Activated naive CD8-positive, alpha-beta T cell treated with anti-CD3 and anti-CD28 coated beads, Interleukin-2, amount 10 ng/mL, durations not matched to agents 7 days and 5 days (primary cell): ENCODE measurements around the gene CWF19L1. TPM values are rescaled to one million over a fixed set of nuclear protein-coding genes. Genes with fewer than 3 reads are reported as not detected.

Experiments
- ATAC-seq: fragments of 150-1000 bp; cut with Tn5 transposase; one replicate; pipeline ENCODE4 v1.10.0; 2021; ENCODE audit warnings: low read depth, moderate library complexity
- POLR2A ChIA-PET: fragments of 350-600 bp; sonication (Branson Sonifier 250); formaldehyde crosslinking; loops from one replicate; lab custom pipeline; 2021; ENCODE audit warnings: antibody characterized with exemption; lab: Charles Lee
- DNase-seq: peaks from one replicate; pipeline ENCODE4 v3.0.0; 2021
- H3K27ac Mint-ChIP-seq: one replicate; pipeline ENCODE4 v1.8.0; 2022; ENCODE audit warnings: mild to moderate bottlenecking, mixed read lengths
- H3K27me3 Mint-ChIP-seq: one replicate; pipeline ENCODE4 v1.8.0; 2022; ENCODE audit warnings: mild to moderate bottlenecking, moderate library complexity, mixed read lengths
- H3K36me3 Mint-ChIP-seq: one replicate; pipeline ENCODE4 v1.8.0; 2021; ENCODE audit warnings: mild to moderate bottlenecking, mixed read lengths
- H3K4me1 Mint-ChIP-seq: one replicate; pipeline ENCODE4 v1.8.0; 2021; ENCODE audit warnings: mixed read lengths
- H3K4me3 Mint-ChIP-seq: one replicate; pipeline ENCODE4 v1.8.0; 2022; ENCODE audit warnings: mild to moderate bottlenecking, moderate library complexity, mixed read lengths
- H3K9me3 Mint-ChIP-seq: one replicate; pipeline ENCODE4 v1.8.0; 2021; ENCODE audit warnings: mixed read lengths
- total RNA-seq, 2 experiments: library from RNA; stranded (reverse); gene quantifications; one replicate each; pipeline ENCODE4 v1.2.3, GENCODE V29; 2021

The CWF19L1 gene
- total RNA-seq, 2 experiments from 2014 or later: 39.0 to 39.7 TPM

DNA sequence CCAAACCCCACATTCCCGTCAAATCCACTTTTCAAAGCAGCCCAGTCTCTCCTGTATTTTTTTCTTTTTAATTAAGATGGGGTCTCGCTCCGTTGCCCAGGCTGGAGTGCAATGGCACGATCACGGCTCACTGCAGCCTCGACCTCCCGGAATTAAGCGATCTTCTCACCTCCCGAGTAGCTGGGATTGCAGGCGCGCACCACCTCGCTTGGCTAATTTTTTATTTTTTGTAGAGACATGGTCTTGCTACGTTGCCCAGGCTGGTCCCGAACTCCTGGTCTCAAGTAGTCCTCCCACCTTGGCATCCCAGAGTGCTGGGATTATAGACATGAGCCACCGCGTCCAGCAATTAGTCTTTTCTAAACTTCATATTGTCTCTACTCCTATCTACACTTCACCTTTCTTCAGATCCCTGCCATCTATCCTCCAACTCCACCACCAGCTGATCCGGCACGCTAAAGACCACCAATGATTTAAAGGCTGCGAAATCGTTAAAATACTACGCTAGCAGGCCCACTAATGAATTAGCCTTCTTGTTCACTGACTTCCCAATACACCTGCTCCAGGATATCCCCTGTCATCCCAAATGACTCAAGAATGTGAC lies 37.5 kb downstream of the CWF19L1 start:
- H3K27ac Mint-ChIP-seq: peak overlapping the region; percentile 81
- H3K36me3 Mint-ChIP-seq: peaks cover 16% of the 10 kb centered on the region
- POLR2A ChIA-PET: no interaction called here
- no peaks in the 10 kb centered on the region for H3K9me3 Mint-ChIP-seq
- DNase-seq (no peak), ATAC-seq (no peak)
- peaks cover 28% of the 10 kb centered on the region for H3K4me1 Mint-ChIP-seq
- H3K4me3 Mint-ChIP-seq: peak overlapping the region; percentile 93
- H3K27me3 Mint-ChIP-seq: no peaks in the 10 kb centered on the region

GRCh38 chr10:100223879-100224278 lies 43.6 kb downstream of the CWF19L1 start:
- no peak for DNase-seq
- POLR2A ChIA-PET: no interaction called here
- H3K4me1 Mint-ChIP-seq: peaks cover 17% of the 10 kb centered on the region
- no peaks in the 10 kb centered on the region for H3K27me3 Mint-ChIP-seq
- peaks cover 16% of the 10 kb centered on the region for H3K36me3 Mint-ChIP-seq
- H3K27ac Mint-ChIP-seq: no peak overlapping the region
- no peaks in the 10 kb centered on the region for H3K9me3 Mint-ChIP-seq
- no peak for ATAC-seq
- H3K4me3 Mint-ChIP-seq: no peak overlapping the region

GRCh38 chr10:100222529-100222928 lies 44.9 kb downstream of the CWF19L1 start:
- ATAC-seq (no peak), DNase-seq (no peak)
- Mint-ChIP-seq H3K27me3 (no peaks in the 10 kb centered on the region), H3K4me3 (no peak overlapping the region), H3K27ac (no peak overlapping the region), H3K36me3 (peaks cover 19% of the 10 kb centered on the region), H3K4me1 (peaks cover 11% of the 10 kb centered on the region), H3K9me3 (no peaks in the 10 kb centered on the region)
- POLR2A ChIA-PET: no interaction called here

DNA sequence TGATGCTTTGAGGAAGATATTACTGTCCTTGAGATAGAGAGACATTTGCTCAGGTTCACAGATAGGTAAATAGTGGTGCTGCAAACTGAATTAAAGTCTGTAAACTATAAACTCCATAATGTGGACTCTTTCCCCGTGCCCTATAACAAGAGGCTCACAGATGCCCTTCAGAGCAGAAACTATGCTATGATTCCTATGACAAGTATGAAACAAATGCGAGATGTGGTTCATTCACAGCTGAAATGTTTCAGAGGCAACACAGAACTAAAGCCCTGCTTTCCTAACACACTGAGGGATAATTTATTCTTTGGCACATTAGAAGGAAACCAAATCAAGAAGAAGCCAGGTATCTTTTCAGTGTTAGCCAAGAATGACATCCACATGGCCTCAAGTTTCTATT lies 51.4 kb downstream of the CWF19L1 start:
- POLR2A ChIA-PET: no interaction called here
- no peak overlapping the region for H3K27ac Mint-ChIP-seq

DNA sequence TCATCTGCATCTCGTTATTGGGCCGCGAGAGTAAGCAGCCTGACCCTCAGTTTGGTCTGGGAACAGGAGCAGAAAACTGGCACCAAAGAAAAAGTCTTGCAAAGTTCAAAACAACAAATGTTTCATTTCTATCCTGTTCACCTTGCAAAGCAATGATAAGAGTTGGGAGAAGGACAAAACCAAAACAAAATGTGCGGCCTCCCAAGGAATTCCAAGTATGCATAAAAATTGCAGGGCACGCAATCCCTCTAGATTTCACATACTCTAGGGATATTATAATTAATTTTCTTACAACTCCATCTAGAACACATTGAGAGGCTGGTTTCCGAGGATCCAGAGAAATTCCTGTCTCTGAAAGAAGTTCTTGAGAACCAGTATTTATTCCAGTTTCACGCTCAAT lies 58.1 kb downstream of the CWF19L1 start:
- H3K27ac Mint-ChIP-seq: no peak overlapping the region
- no peak for DNase-seq
- POLR2A ChIA-PET: no interaction called here
- H3K36me3 Mint-ChIP-seq: peaks cover 10% of the 10 kb centered on the region
- ATAC-seq: no peak
- H3K27me3 Mint-ChIP-seq: no peaks in the 10 kb centered on the region
- no peaks in the 10 kb centered on the region for H3K4me1 Mint-ChIP-seq
- H3K9me3 Mint-ChIP-seq: no peaks in the 10 kb centered on the region
- no peak overlapping the region for H3K4me3 Mint-ChIP-seq

More for the DNA sequence above, 51.4 kb downstream of the CWF19L1 start:
- Mint-ChIP-seq H3K36me3 (peaks cover 22% of the 10 kb centered on the region), H3K27me3 (no peaks in the 10 kb centered on the region), H3K4me3 (no peak overlapping the region), H3K4me1 (no peaks in the 10 kb centered on the region), H3K9me3 (no peaks in the 10 kb centered on the region)
- no peak for DNase-seq
- ATAC-seq: no peak

DNA sequence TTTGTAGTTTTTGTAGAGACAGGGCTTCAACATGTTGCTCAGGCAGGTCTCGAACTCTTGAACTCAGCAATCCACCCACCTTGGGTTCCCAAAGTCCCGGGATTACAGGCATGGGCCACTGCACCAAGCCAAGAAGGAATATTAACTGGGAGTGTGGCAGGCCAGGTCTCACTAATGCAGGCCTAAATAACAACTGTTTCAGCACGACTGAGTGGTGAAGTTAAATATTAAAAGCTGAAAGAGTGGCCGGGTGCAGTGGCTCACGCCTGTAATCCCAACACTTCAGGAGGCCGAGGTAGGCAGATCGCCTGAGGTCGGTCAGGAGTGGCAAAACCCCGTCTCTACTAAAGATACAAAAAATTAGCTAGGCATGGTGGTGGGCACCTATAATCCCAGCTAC lies 59.2 kb downstream of the CWF19L1 start:
- no peaks in the 10 kb centered on the region for H3K27me3 Mint-ChIP-seq
- peaks cover 11% of the 10 kb centered on the region for H3K36me3 Mint-ChIP-seq
- H3K4me1 Mint-ChIP-seq: no peaks in the 10 kb centered on the region
- H3K27ac Mint-ChIP-seq: no peak overlapping the region
- no peak for ATAC-seq
- POLR2A ChIA-PET: no interaction called here
- H3K9me3 Mint-ChIP-seq: no peaks in the 10 kb centered on the region
- DNase-seq: no peak
- no peak overlapping the region for H3K4me3 Mint-ChIP-seq

GRCh38 chr10:100204370-100204769 lies 63.1 kb downstream of the CWF19L1 start:
- Mint-ChIP-seq H3K9me3 (no peaks in the 10 kb centered on the region), H3K4me3 (no peak overlapping the region), H3K27ac (peak overlapping the region; percentile 23), H3K27me3 (no peaks in the 10 kb centered on the region), H3K4me1 (no peaks in the 10 kb centered on the region), H3K36me3 (peaks cover 20% of the 10 kb centered on the region)
- ATAC-seq (no peak), DNase-seq (no peak)
- POLR2A ChIA-PET: no interaction called here

DNA sequence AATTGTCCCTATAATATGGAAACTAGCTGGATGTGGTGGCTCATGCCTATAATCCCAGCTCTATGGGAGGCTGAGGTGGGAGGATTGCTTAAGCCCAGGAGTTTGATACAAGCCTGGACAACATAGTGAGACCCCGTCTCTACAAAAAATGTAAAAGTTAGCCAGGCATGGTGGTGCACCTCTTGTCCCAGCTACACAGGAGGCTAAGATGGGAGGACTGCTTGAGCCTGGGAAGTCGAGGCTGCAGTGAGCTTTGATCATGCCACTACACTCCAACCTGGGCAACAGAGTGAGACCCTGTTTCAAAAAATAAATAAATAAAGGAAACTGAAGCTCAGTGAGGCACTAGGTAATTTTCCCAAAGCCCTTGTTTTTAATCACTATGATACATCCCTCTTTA lies 65.9 kb downstream of the CWF19L1 start:
- POLR2A ChIA-PET: no interaction called here
- no peak overlapping the region for H3K27ac Mint-ChIP-seq
- H3K4me3 Mint-ChIP-seq: no peak overlapping the region
- no peak for ATAC-seq
- DNase-seq: no peak
- no peaks in the 10 kb centered on the region for H3K27me3 Mint-ChIP-seq
- no peaks in the 10 kb centered on the region for H3K4me1 Mint-ChIP-seq
- no peaks in the 10 kb centered on the region for H3K9me3 Mint-ChIP-seq
- peaks cover 34% of the 10 kb centered on the region for H3K36me3 Mint-ChIP-seq

GRCh38 chr10:100194711-100195110 lies 72.7 kb downstream of the CWF19L1 start:
- ATAC-seq (no peak), DNase-seq (no peak)
- peaks cover 10% of the 10 kb centered on the region for H3K4me1 Mint-ChIP-seq
- no peak overlapping the region for H3K4me3 Mint-ChIP-seq
- H3K27me3 Mint-ChIP-seq: no peaks in the 10 kb centered on the region
- POLR2A ChIA-PET: no interaction called here
- H3K27ac Mint-ChIP-seq: no peak overlapping the region
- H3K9me3 Mint-ChIP-seq: no peaks in the 10 kb centered on the region
- H3K36me3 Mint-ChIP-seq: peaks cover 38% of the 10 kb centered on the region

- peaks cover 32% of the 10 kb centered on the region for H3K36me3 Mint-ChIP-seq
- peak overlapping the region; percentile 54 for H3K27ac Mint-ChIP-seq
- no peak overlapping the region for H3K4me3 Mint-ChIP-seq
- DNase-seq (no peak), ATAC-seq (no peak)
- no peaks in the 10 kb centered on the region for H3K27me3 Mint-ChIP-seq
- peaks cover 17% of the 10 kb centered on the region for H3K4me1 Mint-ChIP-seq
- POLR2A ChIA-PET: interaction anchor here (0.9 kb wide), 1 partner anchor 28 kb away, joined by 3 read pairs; no protein-coding TSS in a partner anchor
- no peaks in the 10 kb centered on the region for H3K9me3 Mint-ChIP-seq
Observed at GRCh38 chr10:100192350-100192749, 75.1 kb downstream of the CWF19L1 start.

GRCh38 chr10:100186253-100187212 lies 80.9 kb downstream of the CWF19L1 start:
- H3K4me1 Mint-ChIP-seq: peaks cover 46% of the 10 kb centered on the region
- H3K4me3 Mint-ChIP-seq: peak overlapping the region; percentile 99
- H3K27me3 Mint-ChIP-seq: no peaks in the 10 kb centered on the region
- ATAC-seq: peak; percentile 75
- H3K9me3 Mint-ChIP-seq: no peaks in the 10 kb centered on the region
- peak; percentile 36 for DNase-seq
- POLR2A ChIA-PET: interaction anchor here (0.6 to 2.0 kb wide), 3 partner anchors 54 to 473 kb away, joined by 3 to 4 read pairs (median 3); partner anchors contain the start of genes COX15 and CUTC
- H3K36me3 Mint-ChIP-seq: peaks cover 27% of the 10 kb centered on the region
- H3K27ac Mint-ChIP-seq: peak overlapping the region; percentile 95

- DNase-seq (peak; percentile 97), ATAC-seq (peak; percentile 92)
- no peaks in the 10 kb centered on the region for H3K9me3 Mint-ChIP-seq
- POLR2A ChIA-PET: interaction anchor here (0.6 to 2.0 kb wide), 3 partner anchors 10 to 454 kb away, joined by 3 to 4 read pairs (median 3); partner anchors contain the start of genes COX15 and CUTC
- peak within 1 kb of the TSS; percentile 99 for H3K4me3 Mint-ChIP-seq
- peak within 1 kb of the TSS; percentile 95 for H3K27ac Mint-ChIP-seq
- H3K4me1 Mint-ChIP-seq: peaks cover 39% of the 10 kb centered on the region
- H3K27me3 Mint-ChIP-seq: no peaks in the 10 kb centered on the region
- H3K36me3 Mint-ChIP-seq: peaks cover 23% of the 10 kb centered on the region
Observed at GRCh38 chr10:100185364-100186252, 81.8 kb downstream of the CWF19L1 start, which contains the start of gene ERLIN1. Gene ERLIN1, minus strand, starts transcription at chr10:100186029. Its CDS starts 403 bp downstream, at chr10:100185626.
